KMS-11 (cell line): ENCODE results near the gene LHFPL4.

Experiments used
- H2AFZ ChIP-seq: fragments of 200-600 bp; sonication (generic); 2 replicates; pipeline ENCODE4 v1.6.1; 2016; ENCODE audit warnings: antibody characterized with exemption, mixed run types, low read depth
- H3K27ac ChIP-seq: fragments of 200-600 bp; sonication (generic); 2 replicates; pipeline ENCODE4 v1.6.1; 2016; ENCODE audit warnings: mild to moderate bottlenecking, mixed run types
- H3K27me3 ChIP-seq: fragments of 200-600 bp; sonication (generic); 2 replicates; pipeline ENCODE4 v1.6.1; 2017; ENCODE audit warnings: mild to moderate bottlenecking, low read depth, mixed run types, moderate library complexity; ENCODE audit not compliant: insufficient read depth
- H3K36me3 ChIP-seq: fragments of 200-600 bp; sonication (generic); 2 replicates; pipeline ENCODE4 v1.6.1; 2017; ENCODE audit warnings: mild to moderate bottlenecking, mixed run types; ENCODE audit not compliant: insufficient read depth
- H3K4me1 ChIP-seq: fragments of 200-600 bp; sonication (generic); 2 replicates; pipeline ENCODE4 v1.6.1; 2016; ENCODE audit warnings: mild to moderate bottlenecking, low read depth, mixed run types; ENCODE audit not compliant: poor library complexity, severe bottlenecking
- H3K4me2 ChIP-seq: fragments of 200-600 bp; sonication (generic); 2 replicates; pipeline ENCODE4 v1.7.0; 2016; ENCODE audit warnings: mild to moderate bottlenecking, mixed run types
- H3K4me3 ChIP-seq: fragments of 200-600 bp; sonication (generic); IDR thresholded peaks from 2 replicates; pipeline ENCODE4 v1.6.1; 2017; ENCODE audit warnings: low read depth, low read length, mixed read lengths; ENCODE audit not compliant: insufficient read depth
- H3K79me2 ChIP-seq: fragments of 200-600 bp; sonication (generic); 2 replicates; pipeline ENCODE4 v1.6.1; 2016; ENCODE audit warnings: low read depth, mixed run types; ENCODE audit not compliant: insufficient read depth
- H3K9ac ChIP-seq: fragments of 200-600 bp; sonication (generic); 2 replicates; pipeline ENCODE4 v1.6.1; 2016; ENCODE audit warnings: mild to moderate bottlenecking, mixed run types
- H4K20me1 ChIP-seq: fragments of 200-600 bp; sonication (generic); 2 replicates; pipeline ENCODE4 v1.6.1; 2016; ENCODE audit warnings: mild to moderate bottlenecking, mixed run types; ENCODE audit not compliant: insufficient read depth
- CTCF ChIP-seq: fragments of 200-600 bp; sonication (generic); conservative IDR thresholded peaks from 2 replicates; pipeline ENCODE4 v1.6.1; 2017; ENCODE audit warnings: low read depth, mild to moderate bottlenecking, antibody characterized with exemption, low read length, moderate library complexity, mixed read lengths

LHFPL4 gene

GRCh38 chr3:9501226-9501625 lies 52.4 kb downstream of the LHFPL4 start:
- Histone ChIP-seq H3K9ac (no peak overlapping the region), H3K4me2 (no peak overlapping the region), H3K27ac (no peak overlapping the region), H3K79me2 (no peaks in the 10 kb centered on the region), H3K4me3 (no peak overlapping the region), H3K4me1 (no peaks in the 10 kb centered on the region), H2AFZ (no peak overlapping the region), H3K27me3 (no peaks in the 10 kb centered on the region), H3K36me3 (no peaks in the 10 kb centered on the region), H4K20me1 (no peaks in the 10 kb centered on the region)
- no peak for TF ChIP-seq CTCF

GRCh38 chr3:9500108-9501050 lies 53.2 kb downstream of the LHFPL4 start:
- Histone ChIP-seq H3K27ac (no peak overlapping the region), H3K4me3 (no peak overlapping the region), H2AFZ (no peak overlapping the region)

GRCh38 chr3:9499455-9500107 lies 54.0 kb downstream of the LHFPL4 start:
- Histone ChIP-seq H2AFZ (no peak overlapping the region), H4K20me1 (no peaks in the 10 kb centered on the region), H3K36me3 (no peaks in the 10 kb centered on the region), H3K4me3 (no peak overlapping the region), H3K27me3 (no peaks in the 10 kb centered on the region), H3K9ac (no peak overlapping the region), H3K4me1 (no peaks in the 10 kb centered on the region), H3K27ac (no peak overlapping the region), H3K79me2 (no peaks in the 10 kb centered on the region), H3K4me2 (no peak overlapping the region)
- TF ChIP-seq CTCF: no peak

More at GRCh38 chr3:9500108-9501050, 53.2 kb downstream of the LHFPL4 start:
- TF ChIP-seq CTCF: 0 out of 2 replicates have a peak, but pooled peaks have one; percentile 13
- Histone ChIP-seq H3K4me1 (no peaks in the 10 kb centered on the region), H3K79me2 (no peaks in the 10 kb centered on the region), H3K9ac (no peak overlapping the region), H3K4me2 (no peak overlapping the region), H3K27me3 (no peaks in the 10 kb centered on the region), H4K20me1 (no peaks in the 10 kb centered on the region), H3K36me3 (no peaks in the 10 kb centered on the region)

- Histone ChIP-seq H3K4me1 (no peaks in the 10 kb centered on the region), H3K4me2 (no peak overlapping the region), H3K27me3 (no peaks in the 10 kb centered on the region), H2AFZ (no peak overlapping the region), H3K27ac (no peak overlapping the region), H3K9ac (no peak overlapping the region), H3K79me2 (no peaks in the 10 kb centered on the region), H4K20me1 (no peaks in the 10 kb centered on the region), H3K4me3 (no peak overlapping the region), H3K36me3 (no peaks in the 10 kb centered on the region)
- TF ChIP-seq CTCF: no peak
Measured at GRCh38 chr3:9498781-9499180, 54.8 kb downstream of the LHFPL4 start.
